ENCODE measurements around the gene FBXO8. TPM values are rescaled to one million over a fixed set of nuclear protein-coding genes. Genes with fewer than 3 reads are reported as not detected.

FBXO8 gene
- total RNA-seq, 1 experiment from 2014 or later = 8.2 TPM

DNA sequence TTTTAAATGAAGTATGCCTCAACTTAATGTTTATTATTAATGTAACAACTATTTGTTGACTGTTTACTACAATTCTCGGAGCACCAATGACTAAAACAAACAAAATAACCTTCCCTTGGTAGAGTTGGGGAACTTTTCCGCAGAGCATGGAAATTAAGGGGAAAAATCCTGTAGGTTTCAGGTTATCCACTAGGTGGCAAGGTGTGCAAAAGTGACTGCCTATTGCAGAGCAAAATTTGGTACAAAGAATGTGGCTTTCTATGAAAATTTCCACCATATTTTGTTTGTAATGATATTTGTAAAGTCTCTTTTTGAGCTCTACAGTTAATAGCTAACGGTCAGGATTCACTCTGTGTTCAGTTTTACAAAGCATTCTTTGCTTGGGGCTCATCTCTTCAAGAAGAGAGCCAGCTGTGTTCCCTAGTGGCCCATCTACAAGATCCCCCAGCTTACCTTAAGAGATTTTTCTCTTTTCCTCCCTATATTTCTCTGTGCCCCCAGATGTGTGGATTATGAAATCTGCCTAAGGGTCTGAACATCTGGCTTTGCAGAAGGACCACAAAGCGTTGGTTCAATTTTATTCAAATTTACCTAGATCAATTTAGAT lies 61.1 kb downstream of the FBXO8 start:
- Histone ChIP-seq H4K20me1 (ENCODE audit: low read length) (no peaks in the 10 kb centered on the region), H3F3A (ENCODE audit: low read length, unreplicated experiment) (no peaks in the 10 kb centered on the region), H2AFZ (ENCODE audit: low read length) (no peak overlapping the region), H3K9me3 (ENCODE audit: low read length) (no peaks in the 10 kb centered on the region), H3K4me1 (ENCODE audit: insufficient read depth, low read length) (no peaks in the 10 kb centered on the region), H3K27me3 (ENCODE audit: low read length) (no peaks in the 10 kb centered on the region), H3K27ac (ENCODE audit: low read length) (no peak overlapping the region), H3K36me3 (ENCODE audit: low read depth, low read length) (no peaks in the 10 kb centered on the region), H3K9me2 (replicated peaks; ENCODE audit: low read length) (no peaks in the 10 kb centered on the region), H3K4me3 (ENCODE audit: low read length) (no peak overlapping the region), H3K9ac (ENCODE audit: low read length) (no peak overlapping the region), H3K4me2 (ENCODE audit: low read length) (no peak overlapping the region), H3K79me2 (ENCODE audit: low read length) (no peaks in the 10 kb centered on the region)
- intact Hi-C loops (cut with micrococcal nuclease) = loop anchor here (1.0 to 10.0 kb wide), 2 partner anchors 97 to 492 kb away; no protein-coding TSS in a partner anchor
- TF ChIP-seq, protein P1, sequence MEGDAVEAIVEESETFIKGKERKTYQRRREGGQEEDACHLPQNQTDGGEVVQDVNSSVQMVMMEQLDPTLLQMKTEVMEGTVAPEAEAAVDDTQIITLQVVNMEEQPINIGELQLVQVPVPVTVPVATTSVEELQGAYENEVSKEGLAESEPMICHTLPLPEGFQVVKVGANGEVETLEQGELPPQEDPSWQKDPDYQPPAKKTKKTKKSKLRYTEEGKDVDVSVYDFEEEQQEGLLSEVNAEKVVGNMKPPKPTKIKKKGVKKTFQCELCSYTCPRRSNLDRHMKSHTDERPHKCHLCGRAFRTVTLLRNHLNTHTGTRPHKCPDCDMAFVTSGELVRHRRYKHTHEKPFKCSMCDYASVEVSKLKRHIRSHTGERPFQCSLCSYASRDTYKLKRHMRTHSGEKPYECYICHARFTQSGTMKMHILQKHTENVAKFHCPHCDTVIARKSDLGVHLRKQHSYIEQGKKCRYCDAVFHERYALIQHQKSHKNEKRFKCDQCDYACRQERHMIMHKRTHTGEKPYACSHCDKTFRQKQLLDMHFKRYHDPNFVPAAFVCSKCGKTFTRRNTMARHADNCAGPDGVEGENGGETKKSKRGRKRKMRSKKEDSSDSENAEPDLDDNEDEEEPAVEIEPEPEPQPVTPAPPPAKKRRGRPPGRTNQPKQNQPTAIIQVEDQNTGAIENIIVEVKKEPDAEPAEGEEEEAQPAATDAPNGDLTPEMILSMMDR (conservative IDR thresholded peaks at IDR 0.05; ENCODE audit: low read depth, low read length) = peak; percentile 76
- TF ChIP-seq EZH2 (IDR thresholded peaks at IDR 0.05; ENCODE audit: low read length, unreplicated experiment) (no peak), EZH2phosphoT487 (IDR thresholded peaks at IDR 0.05; ENCODE audit: borderline replicate concordance, low read length) (no peak)
- peak; percentile 63 for DNase-seq
- BruUV-seq (replicated peaks) = no TSS peak
- CTCF ChIA-PET = no interaction called here
- peak; percentile 46; the same call in 1 of the 2 replicates for ATAC-seq
- POLR2A ChIA-PET (ENCODE audit: unreplicated experiment) = no interaction called here

DNA sequence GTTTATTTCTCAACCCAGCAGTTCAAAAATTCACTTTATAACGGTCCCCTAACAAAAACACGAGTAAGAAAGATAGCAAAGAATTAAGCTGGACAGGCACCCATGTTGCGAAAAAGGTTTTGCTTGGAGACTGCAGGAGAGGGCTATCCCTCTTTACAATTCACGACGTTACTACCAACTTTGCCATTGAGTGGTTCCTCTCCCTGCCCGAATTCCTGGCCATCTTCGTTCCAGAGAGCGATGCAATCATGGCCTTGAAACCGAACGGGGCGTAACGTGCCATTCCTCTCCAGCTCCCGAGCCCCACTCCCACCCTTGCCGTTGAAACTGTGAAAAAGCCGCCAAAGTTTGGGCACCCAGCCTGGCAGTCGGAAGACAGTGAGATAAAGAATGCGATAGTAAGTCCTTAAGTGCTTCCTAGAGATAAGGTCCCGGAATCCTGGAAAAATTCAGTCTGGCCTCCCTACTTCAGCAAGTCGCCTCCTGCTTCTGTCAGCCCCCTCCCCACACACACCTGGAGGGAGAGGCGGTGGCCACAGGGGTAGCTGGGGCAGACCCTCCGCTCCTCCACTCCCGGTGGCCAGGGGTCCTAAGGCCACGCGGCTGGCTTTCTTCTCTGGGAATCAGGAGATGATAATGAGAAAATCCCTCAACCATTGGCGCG lies 65.2 kb downstream of the FBXO8 start:
- Histone ChIP-seq H3K4me3 (ENCODE audit: low read length) (no peak overlapping the region), H3K27me3 (ENCODE audit: low read length) (no peaks in the 10 kb centered on the region), H3K27ac (ENCODE audit: low read length) (no peak overlapping the region), H3K36me3 (ENCODE audit: low read depth, low read length) (no peaks in the 10 kb centered on the region), H3K79me2 (ENCODE audit: low read length) (no peaks in the 10 kb centered on the region), H3K4me1 (ENCODE audit: insufficient read depth, low read length) (no peaks in the 10 kb centered on the region), H4K20me1 (ENCODE audit: low read length) (no peaks in the 10 kb centered on the region), H3K9me3 (ENCODE audit: low read length) (no peaks in the 10 kb centered on the region), H3K4me2 (ENCODE audit: low read length) (no peak overlapping the region), H3K9me2 (replicated peaks; ENCODE audit: low read length) (no peaks in the 10 kb centered on the region), H2AFZ (ENCODE audit: low read length) (no peak overlapping the region), H3F3A (ENCODE audit: low read length, unreplicated experiment) (no peaks in the 10 kb centered on the region), H3K9ac (ENCODE audit: low read length) (no peak overlapping the region)
- CTCF ChIA-PET = no interaction called here
- no peak for ATAC-seq
- intact Hi-C loops (cut with micrococcal nuclease) = no loop called here
- no peak for TF ChIP-seq EZH2 (IDR thresholded peaks at IDR 0.05; ENCODE audit: low read length, unreplicated experiment)
- no peak for TF ChIP-seq EZH2phosphoT487 (IDR thresholded peaks at IDR 0.05; ENCODE audit: borderline replicate concordance, low read length)
- TF ChIP-seq, protein P1 (conservative IDR thresholded peaks at IDR 0.05; ENCODE audit: low read depth, low read length) = no peak
- BruUV-seq (replicated peaks) = no TSS peak
- POLR2A ChIA-PET (ENCODE audit: unreplicated experiment) = no interaction called here
- DNase-seq = no peak

Data from PC-3 (cell line).